Dermis microvascular lymphatic vessel endothelial cell (primary cell): Measurements from ENCODE around the gene MT4. TPM values are rescaled to one million over a fixed set of nuclear protein-coding genes. Genes with fewer than 3 reads are reported as not detected.

ENCODE experiments used
- total RNA-seq: library from RNA; depleted of rRNA; stranded (reverse); fragments of >200 nt; gene quantifications from 2 replicates; pipeline ENCODE4 v1.2.1, GENCODE V29; 2014

The MT4 gene
- total RNA-seq, 1 donor from 2014 or later, result not detected

Other genes with a start within 250 kb of the MT4 start
- gene AMFR, start 139.5 kb upstream of the MT4 start, total RNA-seq, result 251 and 306 TPM in 2 replicates
- gene NUDT21, start 113.7 kb upstream of the MT4 start, total RNA-seq, result 62.1 and 82.0 TPM in 2 replicates
- 44.3 and 49.8 TPM in 2 replicates for gene OGFOD1, start 113.5 kb upstream of the MT4 start, total RNA-seq
- 39.2 and 40.8 TPM in 2 replicates for gene BBS2, start 45.0 kb upstream of the MT4 start, total RNA-seq
- not detected in 2 replicates for gene MT3, start 24.5 kb downstream of the MT4 start, total RNA-seq
- gene MT2A, start 43.5 kb downstream of the MT4 start, total RNA-seq, result 32.5 and 46.3 TPM in 2 replicates
- gene MT1E, start 60.7 kb downstream of the MT4 start, total RNA-seq, result 11.1 and 108 TPM in 2 replicates
- gene MT1M, start 67.6 kb downstream of the MT4 start, total RNA-seq, result 0.38 and 0.90 TPM in 2 replicates
- 1.7 TPM in 1 of 2 replicates, not detected in the other for gene MT1A, start 73.6 kb downstream of the MT4 start, total RNA-seq
- gene MT1B, start 86.8 kb downstream of the MT4 start, total RNA-seq, result not detected in 2 replicates
- 0.51 and 0.64 TPM in 2 replicates for gene MT1F, start 92.9 kb downstream of the MT4 start, total RNA-seq
- gene MT1G, start 103.0 kb downstream of the MT4 start, total RNA-seq, result not detected in 2 replicates
- not detected in 2 replicates for gene MT1H, start 104.7 kb downstream of the MT4 start, total RNA-seq
- gene MT1X, start 117.4 kb downstream of the MT4 start, total RNA-seq, result 7.0 and 15.0 TPM in 2 replicates
- gene NUP93, start 165.1 kb downstream of the MT4 start, total RNA-seq, result 60.7 and 85.4 TPM in 2 replicates